Mesenchymal stem cell (in vitro differentiated cells and primary cell): ENCODE measurements around the gene FBXL17.

Experiments
- DNase-seq: peaks from one replicate; pipeline ENCODE4 v3.0.0-alpha.2; 2013
- H2AFZ ChIP-seq: one replicate; pipeline ENCODE4 v1.6.1; 2013; ENCODE audit warnings: low read depth, mild to moderate bottlenecking, control low read depth, inconsistent platforms, low read length, moderate library complexity
- H2AK5ac ChIP-seq: 2 replicates; pipeline ENCODE4 v1.6.1; 2013; ENCODE audit warnings: low read length, moderate library complexity, mild to moderate bottlenecking, inconsistent platforms; ENCODE audit not compliant: severe bottlenecking
- H2BK120ac ChIP-seq: one replicate; pipeline ENCODE4 v1.6.1; 2013; ENCODE audit warnings: low read depth, mild to moderate bottlenecking, inconsistent platforms, low read length, moderate library complexity
- H2BK12ac ChIP-seq, 2 experiments: one replicate each; pipeline ENCODE4 v1.6.1; 2013; ENCODE audit warnings: inconsistent platforms in 2 of 2, low read length in 2 of 2, mild to moderate bottlenecking in 2 of 2, moderate library complexity in 2 of 2, control low read depth in 1 of 2
- H2BK15ac ChIP-seq: one replicate; pipeline ENCODE4 v1.6.1; 2013; ENCODE audit warnings: mild to moderate bottlenecking, low read depth, inconsistent platforms; ENCODE audit not compliant: poor library complexity, severe bottlenecking
- H2BK5ac ChIP-seq: 2 replicates; pipeline ENCODE4 v1.6.1; 2013; ENCODE audit warnings: low read depth, mild to moderate bottlenecking, low read length, control low read depth, inconsistent platforms; ENCODE audit not compliant: poor library complexity, severe bottlenecking
- H3K14ac ChIP-seq, 2 experiments: one replicate each; pipeline ENCODE4 v1.6.1; 2013; ENCODE audit warnings: inconsistent platforms in 2 of 2, low read length in 2 of 2, control low read depth in 1 of 2, mild to moderate bottlenecking in 1 of 2, moderate library complexity in 1 of 2
- H3K18ac ChIP-seq, 2 experiments: one replicate each; pipeline ENCODE4 v1.6.1; 2013; ENCODE audit warnings: inconsistent platforms in 2 of 2, low read length in 2 of 2, control low read depth in 1 of 2, low read depth in 1 of 2, mild to moderate bottlenecking in 1 of 2
- H3K23ac ChIP-seq, 2 experiments: one replicate each; pipeline ENCODE4 v1.6.1; 2013; ENCODE audit warnings: inconsistent platforms in 2 of 2, low read length in 2 of 2, mild to moderate bottlenecking in 2 of 2, moderate library complexity in 2 of 2, control low read depth in 1 of 2
- H3K27ac ChIP-seq: 2 replicates; pipeline ENCODE4 v1.5.1; 2013; ENCODE audit warnings: mild to moderate bottlenecking, moderate library complexity, low read length, control low read depth, inconsistent platforms; ENCODE audit not compliant: poor library complexity, severe bottlenecking
- H3K27me3 ChIP-seq, 2 experiments: 2 replicates each; pipeline versions ENCODE4 v1.6.1 to v1.7.0; 2013; ENCODE audit warnings: low read length in 2 of 2, mild to moderate bottlenecking in 2 of 2, moderate library complexity in 2 of 2, control low read depth in 1 of 2, inconsistent platforms in 1 of 2; ENCODE audit not compliant: control insufficient read depth in 1 of 2, insufficient read depth in 1 of 2
- H3K36me3 ChIP-seq, 2 experiments: 2 replicates each; pipeline versions ENCODE4 v1.6.1 to v1.7.0; 2013; ENCODE audit warnings: low read length in 2 of 2, control low read depth in 1 of 2, inconsistent platforms in 1 of 2, low read depth in 1 of 2, mild to moderate bottlenecking in 1 of 2; ENCODE audit not compliant: insufficient read depth in 2 of 2, control insufficient read depth in 1 of 2
- H3K4ac ChIP-seq, 2 experiments: one replicate each; pipeline ENCODE4 v1.6.1; 2013; ENCODE audit warnings: inconsistent platforms in 2 of 2, low read length in 2 of 2, mild to moderate bottlenecking in 2 of 2, moderate library complexity in 2 of 2, control low read depth in 1 of 2, low read depth in 1 of 2
- H3K4me1 ChIP-seq: 2 replicates; pipeline ENCODE4 v1.6.1; 2013; ENCODE audit warnings: low read depth, low read length, control low read depth; ENCODE audit not compliant: control insufficient read depth, insufficient read depth
- H3K4me2 ChIP-seq: 2 replicates; pipeline ENCODE4 v1.6.1; 2013; ENCODE audit warnings: low read length, mild to moderate bottlenecking, inconsistent platforms; ENCODE audit not compliant: poor library complexity, severe bottlenecking
- H3K4me3 ChIP-seq, 2 experiments: 2 replicates each; pipeline versions ENCODE4 v1.5.1 to v1.7.0; 2013; ENCODE audit warnings: low read length in 2 of 2, mild to moderate bottlenecking in 2 of 2, control low read depth in 1 of 2, low read depth in 1 of 2; ENCODE audit not compliant: insufficient read depth in 1 of 2
- H3K79me1 ChIP-seq: replicated peaks from 2 replicates; pipeline ENCODE4 v1.6.1; 2013; ENCODE audit warnings: mild to moderate bottlenecking, control low read depth, low read length, inconsistent platforms; ENCODE audit not compliant: poor library complexity, severe bottlenecking
- H3K9ac ChIP-seq: 2 replicates; pipeline ENCODE4 v1.7.0; 2013; ENCODE audit warnings: mild to moderate bottlenecking, low read length, moderate library complexity
- H3K9me3 ChIP-seq: 2 replicates; pipeline ENCODE4 v1.7.0; 2013; ENCODE audit warnings: mild to moderate bottlenecking, low read length; ENCODE audit not compliant: control insufficient read depth
- H4K8ac ChIP-seq: one replicate; pipeline ENCODE4 v1.6.1; 2013; ENCODE audit warnings: inconsistent platforms, mild to moderate bottlenecking, low read length, moderate library complexity
- H4K91ac ChIP-seq: one replicate; pipeline ENCODE4 v1.6.1; 2013; ENCODE audit warnings: mild to moderate bottlenecking, low read length, inconsistent platforms
- WGBS: methylation state at CpG from one replicate; pipeline ENCODE4 v1.1.7; 2013; ENCODE audit warnings: mixed read lengths; 5-methylcytosine and 5-hydroxymethylcytosine counted together

FBXL17 gene

DNA sequence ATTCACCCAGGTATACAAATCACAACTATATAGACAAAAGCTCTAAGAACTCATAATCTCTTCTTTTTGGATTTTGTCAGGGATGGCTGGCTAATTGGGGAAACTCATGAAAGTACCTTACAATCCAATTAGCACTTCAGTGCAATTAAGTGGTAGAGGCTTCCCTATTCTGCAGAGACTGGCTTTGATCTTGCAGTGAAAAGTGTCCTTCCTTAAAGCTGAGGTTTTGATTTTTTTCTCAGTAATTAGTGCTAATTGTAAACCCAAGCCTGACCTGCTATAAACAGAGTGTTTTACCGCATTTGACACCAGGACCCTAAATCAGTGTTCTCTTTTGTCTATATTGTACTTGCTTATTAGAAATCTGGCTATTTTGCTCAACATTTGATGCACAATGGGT is 417.2 kb downstream of the FBXL17 start:
- no peak overlapping the region for H3K18ac ChIP-seq
- no peaks in the 10 kb centered on the region for H3K36me3 ChIP-seq
- H3K4ac ChIP-seq: no peak overlapping the region
- H4K8ac ChIP-seq: no peak overlapping the region
- no peak overlapping the region for H3K14ac ChIP-seq
- no peak overlapping the region for H4K91ac ChIP-seq
- no peak overlapping the region for H3K23ac ChIP-seq
- no peak overlapping the region for H2AK5ac ChIP-seq
- no CpG with 5 or more reads among the region's 1 CpG for WGBS
- H3K9me3 ChIP-seq: no peaks in the 10 kb centered on the region
- no peak overlapping the region for H3K4me2 ChIP-seq
- no peak overlapping the region for H3K4me3 ChIP-seq
- H2BK5ac ChIP-seq: no peak overlapping the region
- no peak overlapping the region for H2BK120ac ChIP-seq
- no peaks in the 10 kb centered on the region for H3K27me3 ChIP-seq
- H3K27ac ChIP-seq: no peak overlapping the region
- no peak for DNase-seq
- H3K4me1 ChIP-seq: no peaks in the 10 kb centered on the region
- H2BK12ac ChIP-seq: no peak overlapping the region
- no peak overlapping the region for H2BK15ac ChIP-seq
- H3K9ac ChIP-seq: no peak overlapping the region
- no peaks in the 10 kb centered on the region for H3K79me1 ChIP-seq
- H2AFZ ChIP-seq: no peak overlapping the region

DNA sequence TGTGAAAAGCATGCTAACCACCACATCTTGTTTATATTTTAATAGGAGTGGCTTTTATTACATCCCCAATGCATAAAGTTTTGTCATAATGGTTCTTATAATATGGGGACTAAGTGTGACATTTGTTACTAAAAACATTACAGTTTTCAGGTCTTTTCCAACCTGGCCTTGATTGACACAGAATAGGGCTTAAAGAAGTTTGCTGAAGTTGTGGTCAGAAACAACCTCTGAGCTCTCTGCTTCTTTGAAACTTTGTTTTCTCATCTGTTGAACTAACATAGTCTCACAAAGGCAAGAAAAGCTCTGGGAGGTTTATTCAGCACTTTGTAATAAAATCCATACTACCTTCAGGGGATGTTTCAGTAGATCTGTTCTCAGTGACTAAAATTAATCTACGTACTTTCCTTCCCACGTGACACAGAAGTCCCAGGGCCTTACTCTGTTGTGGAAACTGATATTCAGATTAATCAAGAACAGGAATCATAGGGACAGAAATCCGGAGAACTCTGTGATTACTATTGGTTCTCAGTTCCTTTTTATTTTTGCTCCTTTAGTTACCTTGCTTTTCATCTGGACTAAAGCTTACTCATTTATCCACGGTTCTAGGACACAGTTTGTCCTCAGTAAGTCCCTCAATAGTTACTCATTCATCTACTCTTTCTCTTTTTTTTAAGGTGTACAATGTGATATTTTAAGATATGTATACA is 422.2 kb downstream of the FBXL17 start:
- Histone ChIP-seq H3K4me2 (no peak overlapping the region), H3K18ac (no peak overlapping the region), H4K91ac (no peak overlapping the region), H3K79me1 (no peaks in the 10 kb centered on the region), H3K4me3 (no peak overlapping the region), H2BK120ac (no peak overlapping the region), H3K36me3 (no peaks in the 10 kb centered on the region), H3K14ac (no peak overlapping the region), H3K23ac (no peak overlapping the region), H2BK15ac (no peak overlapping the region), H4K8ac (no peak overlapping the region), H3K4me1 (no peaks in the 10 kb centered on the region), H2AK5ac (no peak overlapping the region), H2BK5ac (no peak overlapping the region), H2BK12ac (no peak overlapping the region), H3K27me3 (no peaks in the 10 kb centered on the region), H2AFZ (no peak overlapping the region), H3K9me3 (no peaks in the 10 kb centered on the region), H3K4ac (no peak overlapping the region), H3K27ac (no peak overlapping the region), H3K9ac (no peak overlapping the region)
- no peak for DNase-seq
- WGBS: 100% methylated on average over 2 of the region's 4 CpGs

GRCh38 chr5:107958861-107959260 is 423.0 kb downstream of the FBXL17 start:
- no peak overlapping the region for H2AK5ac ChIP-seq
- H2BK120ac ChIP-seq: no peak overlapping the region
- no peak overlapping the region for H3K23ac ChIP-seq
- DNase-seq: no peak
- no peaks in the 10 kb centered on the region for H3K9me3 ChIP-seq
- no peak overlapping the region for H3K9ac ChIP-seq
- no peak overlapping the region for H2BK15ac ChIP-seq
- H2BK5ac ChIP-seq: no peak overlapping the region
- H3K79me1 ChIP-seq: no peaks in the 10 kb centered on the region
- H3K36me3 ChIP-seq: no peaks in the 10 kb centered on the region
- no peak overlapping the region for H3K14ac ChIP-seq
- no peak overlapping the region for H2BK12ac ChIP-seq
- H3K4ac ChIP-seq: no peak overlapping the region
- no peak overlapping the region for H3K4me2 ChIP-seq
- no peak overlapping the region for H3K18ac ChIP-seq
- H4K91ac ChIP-seq: no peak overlapping the region
- WGBS: 95% methylated on average over 3 of the region's 3 CpGs
- H3K27me3 ChIP-seq: no peaks in the 10 kb centered on the region
- H4K8ac ChIP-seq: no peak overlapping the region
- H3K27ac ChIP-seq: no peak overlapping the region
- H3K4me3 ChIP-seq: peak overlapping the region in 1 of 2 experiments; percentile 2
- H2AFZ ChIP-seq: no peak overlapping the region
- H3K4me1 ChIP-seq: no peaks in the 10 kb centered on the region

- Histone ChIP-seq H3K4me1 (no peaks in the 10 kb centered on the region), H4K91ac (no peak overlapping the region), H2BK15ac (no peak overlapping the region), H2AK5ac (no peak overlapping the region), H3K14ac (no peak overlapping the region), H3K9me3 (no peaks in the 10 kb centered on the region), H2BK120ac (no peak overlapping the region), H4K8ac (no peak overlapping the region), H3K4ac (no peak overlapping the region), H3K79me1 (no peaks in the 10 kb centered on the region), H3K18ac (no peak overlapping the region), H3K23ac (no peak overlapping the region), H3K27ac (no peak overlapping the region), H3K36me3 (no peaks in the 10 kb centered on the region), H3K4me2 (no peak overlapping the region), H3K4me3 (no peak overlapping the region), H2BK12ac (no peak overlapping the region), H3K27me3 (no peaks in the 10 kb centered on the region), H3K9ac (no peak overlapping the region), H2BK5ac (no peak overlapping the region), H2AFZ (no peak overlapping the region)
- DNase-seq: no peak
- WGBS: 100% methylated on average over 2 of the region's 3 CpGs
Observed at GRCh38 chr5:107958432-107958831, 423.5 kb downstream of the FBXL17 start.
